Inferior parietal cortex (tissue), 1 donor: Measurements from ENCODE around the gene CDHR5.
A peak's percentile ranks its signal among the peaks of the same experiment; 100 is the strongest.
"Not testable (repeated sequence)": the region's sequence is repeated elsewhere in the genome, so short reads cannot be mapped to it uniquely, and the experiment has no call there.

Experiments
- DNase-seq: peaks from one replicate; pipeline ENCODE4 v3.0.0-alpha.2; 2016; ENCODE audit errors: extremely low spot score

Gene CDHR5

DNA sequence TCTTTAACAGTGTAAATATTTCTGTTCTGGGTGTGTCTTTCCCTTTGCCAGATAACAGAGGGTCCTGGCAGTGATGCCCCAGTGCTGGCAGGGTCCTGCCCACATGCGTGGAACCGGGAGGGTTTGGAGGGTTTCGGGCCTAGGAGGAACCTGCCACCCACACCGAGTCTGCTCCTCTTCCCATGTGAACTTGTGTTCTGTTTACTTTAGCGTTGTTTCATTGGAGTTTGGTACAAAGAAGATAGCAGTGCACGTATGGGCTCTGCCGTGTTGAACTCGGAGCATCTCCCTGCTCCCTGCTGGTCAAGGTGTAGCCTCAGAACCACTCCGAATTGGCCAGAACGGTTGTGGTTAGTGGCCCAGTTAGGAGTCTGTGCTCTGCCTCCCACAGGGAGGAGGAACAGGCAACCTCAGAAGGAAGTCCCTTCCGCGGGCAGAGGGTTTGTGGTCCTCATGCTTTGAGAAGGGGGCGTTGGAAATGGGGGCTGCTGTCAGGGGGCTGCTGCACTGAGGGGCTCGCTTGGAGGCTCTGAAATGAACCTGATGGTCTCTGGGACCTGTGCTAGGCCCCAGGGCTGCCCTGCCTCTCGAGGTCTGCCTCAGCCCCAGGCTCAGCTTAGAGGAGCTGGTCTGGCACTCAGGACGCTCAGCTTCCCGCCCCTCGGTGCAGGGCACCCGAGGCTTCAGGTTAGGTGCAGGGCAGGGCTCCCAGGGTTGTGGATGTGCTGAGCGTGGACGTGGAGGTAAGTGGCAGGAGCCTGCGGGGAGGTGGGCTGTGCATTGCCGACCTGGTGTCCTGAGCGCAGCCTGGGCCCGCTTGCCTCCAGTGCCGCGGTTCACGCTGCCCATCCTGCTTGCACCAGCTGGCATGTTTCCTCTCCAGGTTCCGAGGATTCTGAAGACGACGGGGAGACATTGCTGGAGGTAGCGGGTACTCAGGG lies 38.1 kb downstream of the CDHR5 start:
- no peak for DNase-seq

DNA sequence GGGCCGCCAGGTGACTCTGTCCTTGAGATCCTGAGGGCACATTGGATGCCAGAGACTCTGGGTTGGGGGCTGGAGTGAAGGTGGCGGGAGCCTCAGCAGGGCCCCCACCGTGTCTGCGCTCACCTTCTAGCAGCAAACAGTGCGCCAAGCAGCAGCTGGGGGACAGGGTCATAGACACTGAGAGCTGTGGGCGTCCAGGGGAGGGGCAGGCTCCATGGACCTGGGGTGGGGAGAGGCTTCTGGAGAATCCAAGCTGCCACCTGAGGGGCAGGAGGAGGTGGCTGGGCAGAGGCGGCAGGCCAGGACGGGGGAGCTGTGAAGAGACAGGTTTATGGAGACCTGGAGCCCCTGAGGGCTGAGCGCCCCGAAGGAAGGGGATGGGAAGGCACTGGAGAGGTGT lies 40.5 kb downstream of the CDHR5 start:
- DNase-seq, result no peak

DNA sequence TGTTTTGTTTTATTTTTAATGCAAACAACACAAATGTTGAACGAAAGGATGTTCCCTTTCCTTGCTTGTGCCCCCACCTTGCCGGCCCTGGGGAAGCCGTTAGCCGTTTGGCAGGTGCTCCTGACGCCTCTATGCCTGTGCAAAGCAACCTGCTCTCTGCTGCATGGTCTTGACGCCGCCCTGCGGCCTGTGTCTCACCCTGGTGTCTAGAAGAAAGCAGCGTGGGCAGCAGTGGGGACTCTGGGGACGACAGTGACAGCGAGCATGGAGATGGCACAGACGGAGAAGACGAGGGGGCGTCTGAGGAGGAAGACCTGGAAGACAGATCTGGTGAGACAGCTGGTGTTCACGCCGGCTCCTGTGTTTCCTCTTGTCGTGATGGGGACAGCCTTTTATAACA lies 43.0 kb downstream of the CDHR5 start:
- DNase-seq, result no peak

DNA sequence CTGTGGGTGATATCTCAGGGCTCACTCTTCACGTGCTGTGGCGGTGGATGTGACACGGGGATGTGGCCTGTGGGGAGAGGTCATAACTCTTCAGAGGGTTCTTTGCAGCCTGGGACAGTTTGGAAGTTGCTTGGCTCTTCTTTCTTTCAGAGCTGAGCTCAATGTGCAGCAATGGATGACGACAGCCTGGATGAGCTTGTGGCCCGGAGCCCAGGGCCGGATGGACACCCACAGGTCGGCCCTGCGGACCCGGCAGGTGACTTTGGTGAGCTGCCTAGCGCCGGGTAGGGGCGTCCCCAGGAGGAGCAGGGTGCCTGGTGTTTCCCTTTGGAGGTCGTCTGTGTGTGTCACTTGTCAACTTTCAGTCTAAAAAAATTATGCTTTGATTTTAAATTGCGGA lies 43.4 kb downstream of the CDHR5 start:
- no peak for DNase-seq

DNA sequence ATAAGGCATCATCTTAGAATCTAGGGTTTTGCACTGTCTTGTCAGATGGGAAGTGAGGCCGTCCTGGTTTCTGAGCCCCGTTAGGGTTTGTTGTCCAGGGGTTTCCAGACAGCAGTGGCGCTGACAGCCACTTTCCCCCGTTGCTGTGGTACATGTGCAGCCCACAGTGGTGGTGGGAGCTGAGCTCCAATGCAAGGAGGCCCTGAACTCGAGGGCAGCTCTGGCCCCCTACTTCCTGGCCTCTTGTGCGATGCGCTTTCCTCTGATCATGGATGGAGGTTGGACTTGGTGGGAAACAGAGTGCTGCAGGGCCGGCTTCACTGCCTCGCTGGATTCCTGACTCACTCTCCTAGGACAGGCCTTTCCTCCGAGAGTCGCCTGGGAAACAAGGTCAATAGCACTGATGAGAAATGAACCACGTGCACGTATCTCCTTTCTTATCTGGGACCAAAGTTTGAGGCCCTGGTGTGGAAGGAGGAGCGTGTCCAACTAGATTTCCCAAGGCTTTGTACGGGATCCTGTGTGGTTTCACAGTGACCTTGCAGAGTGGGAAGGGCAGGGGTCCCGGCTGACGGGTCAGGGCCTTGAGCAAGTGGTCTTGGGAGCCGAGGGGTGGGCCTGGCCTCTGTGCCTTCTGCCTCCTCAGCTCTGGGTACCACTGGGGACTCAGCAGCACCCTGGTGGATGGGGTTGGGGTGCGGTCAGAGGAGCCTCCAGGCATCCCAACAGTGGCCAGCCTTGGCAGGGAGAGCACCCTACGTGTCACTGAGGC lies 44.7 kb downstream of the CDHR5 start:
- no peak for DNase-seq

DNA sequence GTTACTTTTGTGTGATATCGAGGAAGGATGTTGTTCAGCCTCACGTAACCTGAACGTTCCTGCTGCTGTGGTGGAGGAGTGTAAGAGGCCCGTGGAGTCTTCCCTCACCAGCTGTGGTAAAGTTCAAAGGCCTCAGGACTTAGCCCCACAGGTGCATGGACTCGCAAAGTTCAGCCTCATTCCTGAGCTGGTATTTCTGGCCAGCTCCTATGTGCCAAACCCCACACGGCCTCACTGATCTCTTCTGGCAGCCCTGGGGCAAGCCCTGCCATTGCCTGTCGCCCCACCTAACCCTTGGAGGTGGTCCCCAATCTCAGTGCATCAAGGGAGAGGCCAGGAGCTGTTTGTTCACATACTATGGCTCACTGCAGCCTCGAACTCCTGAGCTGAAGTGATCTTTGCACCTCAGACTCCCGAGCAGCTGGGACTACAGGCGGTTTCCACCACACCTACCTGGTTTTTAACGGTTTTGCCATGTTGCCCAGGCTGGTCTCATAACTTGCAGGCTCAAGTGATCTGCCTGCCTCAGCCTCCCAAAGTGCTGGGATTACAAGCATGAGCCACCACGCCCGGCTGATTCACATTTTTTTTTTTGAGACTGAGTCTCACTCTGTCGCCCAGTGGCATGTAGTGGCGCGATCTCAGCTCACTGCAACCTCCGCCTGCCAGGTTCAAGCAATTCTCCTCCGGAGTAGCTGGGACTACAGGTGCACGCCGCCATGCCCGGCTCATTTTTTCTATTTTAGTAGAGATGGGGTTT lies 46.3 kb downstream of the CDHR5 start:
- DNase-seq, result no peak

DNA sequence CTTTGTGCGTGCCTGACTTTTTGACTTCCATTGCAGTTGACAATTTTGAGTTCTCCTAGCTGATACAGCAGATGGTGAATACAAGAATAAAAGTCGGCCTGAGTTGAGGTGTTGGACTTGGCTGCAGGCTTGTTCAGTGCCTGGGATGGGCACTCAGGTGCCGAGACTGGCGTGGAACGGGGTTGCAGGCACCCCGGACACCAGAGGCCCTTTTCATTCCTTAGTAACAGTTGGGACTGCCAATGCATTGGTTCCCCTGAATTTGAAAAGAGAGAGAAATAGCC lies 47.2 kb downstream of the CDHR5 start:
- no peak for DNase-seq

DNA sequence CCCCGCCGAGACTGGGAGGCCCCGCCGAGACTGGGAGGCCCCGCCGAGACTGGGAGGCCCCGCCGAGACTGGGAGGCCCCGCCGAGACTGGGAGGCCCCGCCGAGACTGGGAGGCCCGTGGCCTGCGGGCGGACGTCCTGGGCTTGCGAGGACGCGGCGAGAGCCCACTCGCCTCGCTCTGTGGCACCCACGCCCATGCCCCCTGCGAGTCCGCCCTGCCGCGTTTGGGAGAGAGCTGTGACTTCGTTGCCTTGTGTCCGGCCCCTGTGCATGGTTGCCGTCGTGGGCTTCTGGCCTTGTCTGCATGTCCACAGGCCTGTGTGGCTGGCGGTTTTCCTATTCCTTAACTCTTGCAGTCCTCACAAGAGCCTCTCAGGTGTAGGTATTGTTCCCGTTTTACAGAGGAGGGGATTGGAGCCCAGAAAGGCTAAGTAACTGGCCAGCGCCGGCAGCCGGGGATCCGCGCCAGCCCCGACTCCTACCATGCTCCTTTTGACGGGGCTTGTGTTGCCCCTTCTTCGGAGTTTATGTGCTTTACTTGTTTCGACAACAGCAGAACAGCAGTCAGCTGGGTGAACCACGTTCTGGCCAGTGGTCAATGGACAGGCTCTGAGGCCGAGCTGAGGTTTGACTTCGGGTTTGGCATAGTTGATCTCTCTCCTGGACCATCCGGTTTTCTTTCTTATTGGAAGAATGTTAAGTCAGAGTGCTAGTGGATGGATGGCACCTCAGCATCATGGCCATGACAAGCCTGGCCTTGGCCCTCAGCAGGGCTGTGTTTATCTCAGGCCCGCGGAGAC lies 47.7 kb downstream of the CDHR5 start:
- DNase-seq, result no peak

DNA sequence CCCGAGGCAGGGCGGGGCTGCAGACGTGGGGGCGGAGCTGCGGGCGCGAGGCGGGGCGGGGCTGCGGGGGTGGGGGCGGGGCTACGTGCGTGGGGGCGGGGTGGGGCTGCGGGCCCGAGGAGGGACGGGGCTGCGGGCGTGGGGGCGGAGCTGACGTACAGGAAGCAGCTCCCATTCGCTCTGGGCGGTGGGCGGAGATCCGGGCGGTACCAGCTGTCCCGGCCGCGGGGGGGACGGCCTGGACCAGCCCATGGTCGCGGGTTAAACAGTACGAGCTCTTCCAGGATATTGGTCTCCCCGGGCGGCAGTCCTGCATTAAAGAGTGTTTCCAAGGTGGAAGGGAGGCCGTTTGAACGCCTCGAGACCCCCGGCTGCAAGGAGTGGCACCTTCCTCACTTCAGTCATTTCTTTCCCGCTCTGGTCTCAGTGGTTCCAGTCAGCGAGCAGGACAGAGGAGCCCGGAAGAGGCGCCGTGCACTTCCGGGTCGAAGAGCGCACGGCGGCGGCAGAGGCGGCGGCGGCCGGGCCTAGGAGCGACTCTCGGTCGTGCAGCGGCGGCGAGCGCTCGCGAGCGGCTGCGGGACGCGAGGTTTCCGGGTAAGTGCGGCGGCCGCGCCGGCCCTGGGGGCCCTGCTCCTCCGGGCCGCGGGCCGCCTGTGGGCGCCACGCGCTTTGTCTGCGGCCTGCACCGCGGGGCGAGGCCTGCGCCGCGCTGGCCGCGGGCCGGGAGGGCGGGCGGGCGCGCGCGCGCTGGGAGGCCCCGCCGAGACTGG lies 48.6 kb downstream of the CDHR5 start, which contains the start of gene PHRF1:
PHRF1 (plus strand) TSS at position 475 of the 773 bp plus-strand sequence. CDS start 5,043 bp downstream, outside the sequence.
- DNase-seq, result peak; percentile 92

DNA sequence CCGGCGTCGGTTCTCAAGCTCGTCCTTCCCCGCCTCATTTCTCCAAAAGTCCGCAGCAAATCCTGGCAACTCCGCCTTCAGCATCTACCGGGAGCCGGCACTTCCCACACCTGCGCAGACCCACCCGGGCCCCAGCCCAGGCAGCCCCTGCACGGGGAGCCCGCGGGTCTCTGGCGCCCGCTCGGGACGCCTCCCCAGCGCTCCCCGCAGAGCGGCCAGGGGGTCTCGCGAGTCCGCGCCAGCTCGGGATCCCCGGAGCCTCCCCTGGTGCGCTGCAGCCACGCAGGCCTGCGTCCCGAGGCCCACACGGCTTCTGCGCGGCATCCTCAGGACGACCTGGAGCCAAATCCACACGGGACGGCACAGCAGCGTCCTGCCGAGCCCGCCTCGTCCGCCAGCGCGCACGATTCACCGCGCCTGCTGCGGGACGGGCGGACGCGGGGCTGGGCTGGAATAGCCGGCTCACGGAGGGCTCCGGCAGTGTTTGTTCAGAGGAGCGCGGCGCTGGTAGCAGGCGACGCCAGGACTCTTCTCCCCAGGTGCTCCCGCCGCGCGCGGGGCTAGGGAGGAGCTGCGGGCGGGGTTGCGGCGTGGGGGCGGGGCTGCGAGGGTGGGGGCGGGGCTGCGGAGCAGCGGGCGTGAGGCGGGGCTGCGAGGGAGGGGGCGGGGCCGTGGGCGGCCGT lies 49.3 kb downstream of the CDHR5 start:
- peak; percentile 57 for DNase-seq

DNA sequence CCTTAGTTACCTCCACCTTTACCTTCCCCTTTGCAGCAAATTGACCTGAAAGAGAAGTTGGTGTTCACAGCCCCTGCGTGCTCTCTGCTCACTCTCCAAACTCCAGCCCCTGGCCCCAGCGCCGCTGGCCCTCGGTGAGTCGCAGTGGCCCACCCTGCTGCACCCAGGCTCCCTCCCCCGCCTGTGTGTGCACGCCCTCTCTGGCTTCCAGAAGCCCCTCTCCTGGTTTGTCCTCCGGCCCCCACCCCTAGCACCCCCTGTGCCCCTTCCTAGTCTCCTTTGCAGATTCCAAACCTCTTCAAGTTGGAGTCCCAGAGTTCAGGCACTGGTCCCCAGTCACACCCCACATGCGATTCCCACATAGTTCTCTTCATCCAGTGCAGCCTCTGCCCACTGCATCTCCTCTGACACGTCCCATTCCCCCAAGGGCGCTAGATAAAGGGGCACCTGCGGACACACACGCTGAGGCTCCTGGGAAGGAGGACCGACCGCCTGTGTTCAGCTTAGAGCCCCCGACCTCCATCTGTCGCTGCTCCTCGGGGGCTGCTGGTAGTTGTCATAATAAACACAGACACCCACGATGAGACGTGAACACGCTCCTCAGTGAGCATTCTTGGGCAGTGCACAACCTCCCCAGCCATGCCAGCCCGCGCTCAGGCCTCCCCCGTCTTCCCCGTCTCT lies 50.0 kb downstream of the CDHR5 start:
- DNase-seq, result no peak

DNA sequence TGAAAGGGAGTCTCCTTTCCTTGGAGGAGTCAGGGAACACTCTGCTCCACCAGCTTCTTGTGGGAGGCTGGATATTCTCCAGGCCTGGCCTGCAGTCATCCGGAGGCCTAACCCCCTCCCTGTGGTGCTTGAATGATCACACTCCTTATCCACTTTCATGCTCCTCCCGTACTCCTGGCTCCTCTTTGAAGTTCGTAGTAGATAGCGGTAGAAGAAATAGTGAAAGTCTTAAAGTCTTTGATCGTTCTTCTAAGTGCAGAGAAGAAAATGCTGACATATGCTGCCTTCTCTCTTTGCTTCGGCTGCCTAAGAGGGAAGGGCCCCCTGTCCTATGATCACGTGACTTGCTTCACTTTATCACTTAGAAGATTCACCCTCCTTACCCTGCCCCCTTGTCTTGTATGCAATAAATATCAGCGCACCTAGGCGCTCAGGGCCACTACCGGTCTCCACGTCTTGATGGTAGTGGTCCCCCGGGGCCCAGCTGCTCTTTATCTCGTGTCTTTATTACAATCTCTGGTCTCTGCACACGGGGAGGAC lies 50.7 kb downstream of the CDHR5 start:
- DNase-seq, result not testable (repeated sequence)

DNA sequence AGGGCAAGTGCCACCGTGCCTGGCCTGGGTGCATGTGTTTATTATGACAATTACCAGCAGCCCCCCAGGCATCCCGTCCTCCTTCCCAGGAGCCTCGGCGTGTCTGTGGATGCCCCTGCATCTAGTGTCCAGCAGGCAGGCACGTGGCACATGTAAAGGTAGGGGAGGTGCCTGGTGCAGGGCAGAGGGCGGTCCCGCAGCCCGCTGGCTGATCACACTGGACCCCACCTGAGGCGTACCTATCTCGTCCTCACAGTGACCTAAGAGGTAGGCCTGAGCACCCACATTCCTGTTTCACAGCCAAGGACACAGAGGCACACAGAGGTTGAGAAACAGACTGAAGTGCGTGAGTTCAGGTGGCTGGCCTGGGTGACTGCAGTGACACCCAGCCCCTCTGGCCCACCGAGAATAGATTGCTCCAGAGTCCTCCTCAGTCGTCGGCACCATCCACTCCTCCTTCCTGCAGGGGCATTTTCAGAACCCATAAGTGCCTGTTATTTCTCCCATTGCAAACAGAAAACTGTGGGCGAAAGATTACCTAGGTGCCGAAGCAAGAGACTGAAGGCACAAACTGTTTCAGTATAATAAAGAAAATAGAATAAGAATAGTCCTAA lies 51.5 kb downstream of the CDHR5 start:
- no peak for DNase-seq

DNA sequence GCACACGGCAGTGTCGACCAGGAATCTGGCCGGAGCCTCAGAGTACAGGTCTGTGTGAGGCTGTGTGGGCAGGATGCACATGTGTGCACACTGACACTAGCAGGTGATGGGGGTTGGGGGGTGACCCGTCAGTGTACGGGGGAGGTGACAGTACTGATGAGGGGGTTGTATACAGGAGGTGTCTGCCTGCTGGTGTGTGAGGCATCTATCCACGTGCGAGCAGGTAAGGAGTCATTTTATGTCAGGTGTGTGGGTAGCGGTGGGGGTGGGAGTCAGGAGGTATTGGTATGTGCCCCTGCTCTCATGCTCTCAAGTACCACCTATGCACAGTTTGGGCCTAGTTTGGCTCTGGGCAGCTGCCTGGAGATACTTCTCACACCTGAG lies 53.0 kb downstream of the CDHR5 start:
- DNase-seq, result no peak

DNA sequence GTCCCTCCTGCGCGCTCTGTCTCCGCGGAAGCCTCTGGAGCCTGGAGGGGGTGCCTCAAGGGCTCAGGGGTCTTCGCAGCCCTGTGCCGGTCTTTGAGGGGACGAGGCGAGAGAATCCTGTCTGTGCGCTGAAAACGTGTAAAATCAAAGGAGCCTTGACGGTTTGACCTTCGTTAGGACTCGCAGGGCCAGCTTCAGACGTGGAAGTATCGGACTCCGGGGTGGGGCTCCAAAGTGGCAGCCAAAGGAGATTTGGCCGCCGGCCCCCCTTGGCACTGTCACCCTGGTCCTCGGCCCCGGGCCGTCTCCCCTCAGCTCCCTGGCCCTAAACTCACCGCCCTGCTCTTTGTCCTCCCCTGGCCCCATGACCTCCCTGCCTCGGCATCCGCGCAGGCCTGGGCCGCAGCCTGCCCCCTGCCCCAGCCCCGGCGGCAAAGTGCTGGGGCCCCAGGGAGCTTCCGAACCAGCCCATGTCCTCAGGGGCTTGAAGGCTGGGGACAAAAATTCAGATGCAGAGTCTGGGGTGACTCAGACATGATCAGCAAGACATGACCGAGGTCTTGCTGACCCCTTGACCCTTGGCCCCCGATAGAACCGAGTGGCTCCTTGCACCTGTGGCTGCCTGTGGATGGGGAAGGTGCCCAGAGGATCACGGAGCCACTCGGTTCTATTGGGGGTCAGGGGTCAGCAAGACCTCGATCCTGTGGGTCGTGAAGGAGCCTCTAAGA lies 55.4 kb downstream of the CDHR5 start:
- no peak for DNase-seq

DNA sequence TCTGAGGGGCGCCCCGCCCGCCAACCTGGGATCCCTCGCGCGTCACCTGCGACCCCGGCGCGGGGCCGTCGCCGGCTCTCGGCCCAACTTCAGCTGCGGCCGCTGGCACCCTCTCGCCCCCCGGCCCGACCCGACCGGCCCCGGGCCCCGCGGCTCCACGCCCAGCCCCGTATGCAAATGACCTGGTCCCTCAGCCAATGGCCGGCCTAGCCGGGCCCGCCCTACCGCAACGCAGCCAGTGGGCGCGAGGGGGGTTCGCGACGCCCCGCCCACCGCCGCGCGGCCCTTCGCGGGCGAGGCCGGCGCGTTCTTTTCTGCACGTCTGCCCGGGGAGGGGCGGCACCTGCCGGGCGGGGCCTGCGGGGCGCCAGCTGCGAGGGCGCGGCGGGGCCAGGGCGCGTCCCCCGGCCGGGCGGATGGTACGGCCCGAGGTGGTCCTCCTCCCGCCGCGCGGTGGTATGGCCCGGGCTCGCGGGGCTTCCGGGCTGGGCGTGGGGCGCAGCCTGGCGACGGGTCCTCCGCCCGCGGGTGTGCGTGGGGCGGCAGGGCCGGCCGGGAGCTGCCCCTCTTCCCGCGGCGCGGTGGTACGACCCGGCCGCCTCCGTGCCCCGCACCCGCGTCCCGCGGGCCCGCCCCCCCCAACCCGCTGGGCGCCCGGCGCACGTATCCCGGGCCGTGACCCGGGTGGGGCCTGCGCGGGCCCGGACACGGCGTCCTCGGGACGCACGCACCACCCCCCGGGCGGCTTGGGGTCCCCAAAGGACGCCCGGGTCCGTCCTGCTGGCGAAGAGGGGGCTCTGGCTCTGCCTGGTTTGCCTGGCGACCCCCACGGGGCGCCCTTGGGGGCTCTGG lies 56.2 kb downstream of the CDHR5 start:
- peak; percentile 80 for DNase-seq

DNA sequence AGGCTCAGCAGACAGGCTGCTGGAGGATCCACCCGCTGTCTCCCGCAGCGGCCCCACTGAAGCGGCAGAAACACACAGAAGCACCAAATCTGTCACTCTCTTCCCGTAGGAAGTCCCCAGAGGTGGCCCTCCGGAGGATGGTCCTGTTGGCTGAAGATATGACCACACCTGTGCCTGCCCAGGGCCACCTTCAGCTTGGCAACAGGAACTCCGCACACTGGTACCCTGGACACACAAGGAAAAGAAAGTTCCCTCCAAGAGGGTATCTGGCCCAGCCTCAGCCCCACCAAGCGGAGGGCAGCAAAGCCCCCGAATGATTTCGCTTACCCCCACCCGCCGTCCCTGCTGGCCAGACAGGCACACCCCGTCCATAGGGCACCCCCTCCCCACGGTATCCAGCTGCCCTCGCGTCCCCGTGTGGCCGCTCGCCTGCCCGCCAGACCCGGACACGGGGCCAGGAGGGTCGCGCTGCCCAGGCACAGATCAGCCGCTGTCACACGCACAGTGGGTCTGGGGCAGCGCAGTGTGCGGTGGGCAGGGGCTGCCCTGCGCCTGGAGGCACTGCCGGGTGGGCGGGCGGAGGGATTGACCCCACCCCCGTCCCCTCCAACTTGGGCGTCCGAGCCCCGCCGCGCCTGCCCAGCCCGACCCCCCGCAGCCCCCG lies 57.0 kb downstream of the CDHR5 start:
- no peak for DNase-seq
